Memory B cell (primary cell): Measurements from ENCODE around the gene COBL.

Experiments used
- ATAC-seq: fragments of 150-1000 bp; cut with Tn5 transposase; 2 replicates; pipeline ENCODE4 v1.10.0; 2021; ENCODE audit warnings: low read depth, mild to moderate bottlenecking, moderate library complexity
- DNase-seq, 2 donors: peaks; one replicate each; pipeline ENCODE4 v3.0.0; 2022; ENCODE audit warnings: low spot score in 2 of 2
- H3K27ac Mint-ChIP-seq: one replicate; pipeline ENCODE4 v1.8.0; 2022; ENCODE audit warnings: mild to moderate bottlenecking, moderate library complexity, mixed read lengths
- H3K27me3 Mint-ChIP-seq: one replicate; pipeline ENCODE4 v1.8.0; 2022; ENCODE audit warnings: mixed read lengths
- H3K36me3 Mint-ChIP-seq: one replicate; pipeline ENCODE4 v1.8.0; 2022; ENCODE audit warnings: mild to moderate bottlenecking, mixed read lengths
- H3K4me1 Mint-ChIP-seq: one replicate; pipeline ENCODE4 v1.8.0; 2022; ENCODE audit warnings: mixed read lengths
- H3K4me3 Mint-ChIP-seq: one replicate; pipeline ENCODE4 v1.8.0; 2022; ENCODE audit warnings: mild to moderate bottlenecking, moderate library complexity, mixed read lengths
- H3K9me3 Mint-ChIP-seq: one replicate; pipeline ENCODE4 v1.8.0; 2022; ENCODE audit warnings: mixed read lengths

COBL gene

GRCh38 chr7:51267169-51267568 lies 49.4 kb downstream of the COBL start:
- Mint-ChIP-seq H3K4me3 (no peak overlapping the region), H3K27me3 (peaks cover 1% of the 10 kb centered on the region), H3K4me1 (no peaks in the 10 kb centered on the region), H3K27ac (no peak overlapping the region), H3K9me3 (no peaks in the 10 kb centered on the region), H3K36me3 (no peaks in the 10 kb centered on the region)
- DNase-seq (no peak), ATAC-seq (no peak)

- H3K27ac Mint-ChIP-seq, result no peak overlapping the region
- no peaks in the 10 kb centered on the region for H3K4me1 Mint-ChIP-seq
- DNase-seq (no peak), ATAC-seq (no peak)
- no peaks in the 10 kb centered on the region for H3K9me3 Mint-ChIP-seq
- H3K36me3 Mint-ChIP-seq, result no peaks in the 10 kb centered on the region
- no peak overlapping the region for H3K4me3 Mint-ChIP-seq
- H3K27me3 Mint-ChIP-seq, result peaks cover 2% of the 10 kb centered on the region
Measured at GRCh38 chr7:51265066-51265907, 51.3 kb downstream of the COBL start.

GRCh38 chr7:51263631-51264484 lies 52.8 kb downstream of the COBL start:
- no peak overlapping the region for H3K4me3 Mint-ChIP-seq

GRCh38 chr7:51262796-51263531 lies 53.6 kb downstream of the COBL start:
- H3K36me3 Mint-ChIP-seq, result no peaks in the 10 kb centered on the region

More at GRCh38 chr7:51263631-51264484, 52.8 kb downstream of the COBL start:
- Mint-ChIP-seq H3K9me3 (no peaks in the 10 kb centered on the region), H3K4me1 (no peaks in the 10 kb centered on the region), H3K36me3 (no peaks in the 10 kb centered on the region), H3K27me3 (peaks cover 2% of the 10 kb centered on the region), H3K27ac (no peak overlapping the region)
- DNase-seq (no peak), ATAC-seq (no peak)

GRCh38 chr7:51261950-51262795 lies 54.4 kb downstream of the COBL start:
- ATAC-seq (no peak), DNase-seq (no peak)
- Mint-ChIP-seq H3K36me3 (no peaks in the 10 kb centered on the region), H3K4me1 (no peaks in the 10 kb centered on the region), H3K27ac (no peak overlapping the region), H3K27me3 (peaks cover 5% of the 10 kb centered on the region), H3K9me3 (no peaks in the 10 kb centered on the region), H3K4me3 (no peak overlapping the region)

More at GRCh38 chr7:51262796-51263531, 53.6 kb downstream of the COBL start:
- H3K9me3 Mint-ChIP-seq, result no peaks in the 10 kb centered on the region
- no peak overlapping the region for H3K4me3 Mint-ChIP-seq
- ATAC-seq, result no peak
- DNase-seq, result no peak
- H3K27me3 Mint-ChIP-seq, result peaks cover 5% of the 10 kb centered on the region
- no peaks in the 10 kb centered on the region for H3K4me1 Mint-ChIP-seq
- H3K27ac Mint-ChIP-seq, result no peak overlapping the region

GRCh38 chr7:51261117-51261835 lies 55.3 kb downstream of the COBL start:
- Mint-ChIP-seq H3K36me3 (no peaks in the 10 kb centered on the region), H3K27ac (no peak overlapping the region), H3K4me3 (no peak overlapping the region), H3K4me1 (no peaks in the 10 kb centered on the region), H3K9me3 (no peaks in the 10 kb centered on the region), H3K27me3 (peaks cover 5% of the 10 kb centered on the region)
- ATAC-seq (no peak), DNase-seq (no peak)

GRCh38 chr7:51260516-51260915 lies 56.1 kb downstream of the COBL start:
- H3K27me3 Mint-ChIP-seq, result peaks cover 5% of the 10 kb centered on the region
- H3K36me3 Mint-ChIP-seq, result no peaks in the 10 kb centered on the region
- no peaks in the 10 kb centered on the region for H3K9me3 Mint-ChIP-seq
- H3K4me1 Mint-ChIP-seq, result no peaks in the 10 kb centered on the region
- no peak overlapping the region for H3K4me3 Mint-ChIP-seq
- H3K27ac Mint-ChIP-seq, result no peak overlapping the region
- ATAC-seq (no peak), DNase-seq (no peak)

GRCh38 chr7:51259766-51260165 lies 56.8 kb downstream of the COBL start:
- H3K9me3 Mint-ChIP-seq, result no peaks in the 10 kb centered on the region
- ATAC-seq, result no peak
- peaks cover 5% of the 10 kb centered on the region for H3K27me3 Mint-ChIP-seq
- no peak overlapping the region for H3K27ac Mint-ChIP-seq
- H3K36me3 Mint-ChIP-seq, result no peaks in the 10 kb centered on the region
- no peaks in the 10 kb centered on the region for H3K4me1 Mint-ChIP-seq
- no peak for DNase-seq
- H3K4me3 Mint-ChIP-seq, result no peak overlapping the region

- no peaks in the 10 kb centered on the region for H3K9me3 Mint-ChIP-seq
- H3K4me3 Mint-ChIP-seq, result no peak overlapping the region
- DNase-seq, result no peak
- no peak overlapping the region for H3K27ac Mint-ChIP-seq
- H3K4me1 Mint-ChIP-seq, result no peaks in the 10 kb centered on the region
- H3K36me3 Mint-ChIP-seq, result no peaks in the 10 kb centered on the region
- peaks cover 6% of the 10 kb centered on the region for H3K27me3 Mint-ChIP-seq
- no peak for ATAC-seq
Measured at GRCh38 chr7:51256916-51257315, 59.7 kb downstream of the COBL start.

GRCh38 chr7:51256209-51256781 lies 60.3 kb downstream of the COBL start:
- H3K9me3 Mint-ChIP-seq, result no peaks in the 10 kb centered on the region
- DNase-seq (no peak), ATAC-seq (no peak)
- H3K36me3 Mint-ChIP-seq, result no peaks in the 10 kb centered on the region
- peaks cover 5% of the 10 kb centered on the region for H3K27me3 Mint-ChIP-seq
- no peaks in the 10 kb centered on the region for H3K4me1 Mint-ChIP-seq
- no peak overlapping the region for H3K4me3 Mint-ChIP-seq
- H3K27ac Mint-ChIP-seq, result no peak overlapping the region

- no peaks in the 10 kb centered on the region for H3K4me1 Mint-ChIP-seq
- no peak overlapping the region for H3K27ac Mint-ChIP-seq
- no peak for DNase-seq
- H3K9me3 Mint-ChIP-seq, result no peaks in the 10 kb centered on the region
- H3K27me3 Mint-ChIP-seq, result peaks cover 4% of the 10 kb centered on the region
- H3K4me3 Mint-ChIP-seq, result no peak overlapping the region
- no peak for ATAC-seq
- H3K36me3 Mint-ChIP-seq, result no peaks in the 10 kb centered on the region
Measured at GRCh38 chr7:51255536-51256208, 60.9 kb downstream of the COBL start.

GRCh38 chr7:51255036-51255435 lies 61.6 kb downstream of the COBL start:
- peaks cover 4% of the 10 kb centered on the region for H3K27me3 Mint-ChIP-seq
- H3K36me3 Mint-ChIP-seq, result no peaks in the 10 kb centered on the region
- ATAC-seq (no peak), DNase-seq (no peak)
- H3K4me1 Mint-ChIP-seq, result no peaks in the 10 kb centered on the region
- H3K9me3 Mint-ChIP-seq, result no peaks in the 10 kb centered on the region
- H3K27ac Mint-ChIP-seq, result no peak overlapping the region
- H3K4me3 Mint-ChIP-seq, result no peak overlapping the region
